OCI-M2 (cell line): ENCODE measurements around the gene PTPRC.

Experiments used
- DNase-seq: peaks from one replicate; lab custom pipeline; 2025; ENCODE audit not compliant: unreplicated experiment; lab: John Stamatoyannopoulos, UW

Gene PTPRC

DNA sequence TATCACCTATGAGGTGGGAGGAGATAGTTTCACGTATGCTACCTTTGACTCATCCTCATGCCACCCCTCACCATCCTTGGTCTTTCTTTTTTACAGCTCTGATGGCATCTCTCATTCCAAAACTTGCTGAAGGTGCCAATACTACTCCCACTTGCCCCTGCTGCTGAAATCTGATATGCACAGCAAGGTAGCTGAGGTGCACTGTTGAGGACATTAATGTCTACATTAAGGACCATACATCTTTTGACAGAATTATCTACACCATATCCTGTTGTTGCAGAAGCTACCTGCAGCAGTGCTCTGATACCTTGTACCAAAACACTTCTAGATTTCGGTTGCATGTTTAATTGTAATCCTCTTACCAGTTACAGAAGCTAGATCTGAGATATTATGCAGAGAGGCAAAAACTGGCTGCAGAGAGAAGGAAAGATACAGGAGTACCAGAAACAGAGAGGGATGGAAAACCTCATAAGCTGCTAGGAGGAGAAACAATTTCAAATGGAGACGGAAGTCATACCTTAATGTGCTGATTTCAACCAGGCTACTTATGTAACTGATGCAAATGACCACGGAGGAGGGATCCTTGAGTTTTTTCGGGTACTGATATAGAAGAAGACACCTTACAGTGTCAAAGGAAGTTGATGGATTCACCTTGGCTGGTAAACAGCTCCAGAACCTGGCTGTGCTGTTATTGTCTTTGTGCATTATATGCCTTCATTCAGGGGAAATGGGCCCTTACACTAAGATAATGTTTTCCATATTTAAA lies 19.3 kb upstream of the PTPRC start:
- DNase-seq: no peak

DNA sequence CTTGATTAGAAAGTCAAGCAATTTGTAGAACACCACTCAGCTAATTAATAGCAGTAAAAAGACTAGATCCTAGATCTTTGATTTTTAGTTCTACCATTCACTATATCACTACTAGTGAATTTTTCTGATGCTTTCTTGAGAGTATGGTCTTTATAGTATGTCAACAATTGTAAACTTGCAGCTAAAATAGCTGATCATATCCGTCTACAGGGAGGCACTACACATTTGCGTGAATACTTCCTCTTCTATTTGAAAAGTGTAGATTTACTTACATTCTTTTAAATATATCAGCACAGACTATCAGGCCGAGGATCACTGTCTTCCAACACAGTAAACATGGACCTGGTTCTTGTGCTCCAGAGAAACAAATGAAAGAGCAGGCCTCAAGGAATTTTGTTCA lies 18.6 kb upstream of the PTPRC start:
- DNase-seq: no peak

DNA sequence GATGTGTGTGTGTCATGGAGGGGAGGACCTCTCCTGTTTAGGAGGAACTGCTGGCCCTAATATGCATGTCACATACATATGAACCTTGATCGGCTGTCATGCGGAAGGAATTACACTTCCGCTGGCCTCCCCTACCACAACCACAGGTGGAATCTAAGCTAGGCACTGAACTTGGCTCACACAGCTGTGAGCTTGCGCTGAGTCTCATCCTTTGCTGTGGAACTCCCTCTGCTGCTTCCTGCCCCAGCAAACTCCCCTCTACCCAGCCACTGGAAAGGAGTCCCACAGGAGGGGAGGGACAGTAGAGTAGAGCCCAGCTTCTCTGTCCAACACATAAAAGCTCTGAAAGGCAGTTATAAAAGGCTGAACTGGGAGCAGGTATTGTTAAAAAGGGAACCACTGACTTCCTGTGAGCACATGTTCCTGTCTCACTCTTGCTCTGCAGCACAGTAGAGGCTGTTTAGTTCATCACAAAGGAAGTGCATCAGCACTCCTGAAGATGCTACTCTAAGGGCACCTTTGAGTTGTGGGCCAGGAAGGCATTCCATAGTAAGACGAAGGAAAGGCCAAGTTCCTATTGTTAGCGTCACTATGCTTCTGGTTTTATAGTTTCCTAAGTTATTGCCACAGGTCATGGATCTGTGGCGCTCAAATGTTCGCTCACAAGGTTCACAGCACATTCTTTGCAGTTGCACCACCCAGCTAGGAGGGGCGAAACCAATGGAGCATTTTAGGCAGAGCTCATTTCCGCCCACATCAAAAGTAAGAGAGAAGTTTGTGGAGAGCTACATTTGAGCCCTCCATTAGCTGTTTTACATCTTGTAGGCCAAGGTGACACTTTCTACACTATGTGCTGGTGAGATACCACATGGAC lies 17.7 kb upstream of the PTPRC start:
- no peak for DNase-seq

DNA sequence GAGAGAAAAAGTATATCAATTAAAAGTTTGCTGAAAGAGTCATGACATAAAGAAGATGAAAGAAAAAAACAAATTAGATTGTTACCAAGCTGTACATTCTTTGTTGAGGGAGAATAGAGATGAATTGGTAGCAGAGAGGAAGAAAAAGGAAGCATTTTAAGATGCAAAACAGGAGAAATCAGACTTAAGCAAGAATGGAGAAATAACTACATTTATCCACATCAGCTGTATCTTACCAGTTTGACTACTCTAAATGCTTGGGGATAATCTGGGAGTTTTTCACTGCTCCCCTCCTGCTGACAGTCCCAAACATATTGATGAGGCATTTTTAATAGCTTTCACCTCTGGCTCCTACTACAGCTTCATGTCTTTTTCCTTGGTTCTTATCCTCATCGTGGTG lies 16.8 kb upstream of the PTPRC start:
- DNase-seq: no peak

DNA sequence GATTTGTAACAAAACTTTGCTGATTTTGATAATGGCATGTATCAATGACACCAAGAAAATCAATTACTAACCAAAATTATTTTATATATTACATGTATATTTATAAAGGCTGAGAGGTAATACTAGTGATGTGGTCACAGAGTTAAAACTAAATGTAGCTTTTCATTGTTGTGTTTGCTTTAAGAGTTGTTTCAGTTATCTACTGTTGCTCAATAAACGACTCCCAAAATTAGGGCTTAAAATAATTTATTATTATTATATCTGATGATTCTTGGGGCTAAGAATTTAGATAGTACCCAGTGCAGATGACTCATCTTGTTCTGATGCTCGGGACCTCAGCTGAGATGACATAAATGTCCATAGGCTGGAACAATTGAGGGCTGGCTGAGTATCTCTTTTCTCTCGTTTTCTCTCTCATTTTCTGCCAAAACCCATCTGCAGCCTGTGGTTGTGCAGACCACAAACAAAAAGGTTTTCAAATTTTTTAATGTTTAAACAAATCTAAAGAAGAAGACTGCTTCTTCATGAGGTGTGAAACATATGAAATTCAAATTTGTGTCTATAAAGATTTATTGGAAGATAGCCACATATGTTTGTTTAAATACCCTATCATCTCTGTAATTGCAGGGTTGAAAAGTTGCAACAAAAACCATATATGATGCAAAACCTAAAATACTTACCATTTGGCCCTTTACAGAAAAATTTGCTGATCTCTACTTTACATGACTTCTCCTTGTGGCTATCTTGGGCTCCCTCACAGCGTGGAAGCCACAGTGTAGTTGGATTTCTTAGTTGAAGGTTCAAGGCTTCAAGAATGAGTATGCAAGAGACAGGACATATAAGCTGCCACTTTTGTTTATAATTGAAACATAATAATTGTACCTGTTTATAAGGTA lies 14.8 kb upstream of the PTPRC start:
- DNase-seq: no peak

DNA sequence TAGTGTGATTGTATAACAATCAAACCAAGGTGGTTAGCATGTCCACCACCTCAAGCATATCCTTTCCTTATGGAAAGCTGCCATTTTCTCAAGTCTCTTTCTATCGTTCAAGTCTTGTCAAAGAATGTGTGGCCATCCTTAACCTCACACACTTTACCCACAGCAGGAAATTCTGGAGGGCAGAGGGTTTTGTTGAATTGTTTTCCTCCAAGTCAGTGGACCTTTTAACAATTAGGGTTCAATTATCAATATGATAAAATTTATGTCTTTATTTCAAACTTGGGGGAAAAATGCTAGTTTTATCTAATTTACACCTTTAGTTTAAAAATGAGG lies 14.2 kb upstream of the PTPRC start:
- DNase-seq: no peak

DNA sequence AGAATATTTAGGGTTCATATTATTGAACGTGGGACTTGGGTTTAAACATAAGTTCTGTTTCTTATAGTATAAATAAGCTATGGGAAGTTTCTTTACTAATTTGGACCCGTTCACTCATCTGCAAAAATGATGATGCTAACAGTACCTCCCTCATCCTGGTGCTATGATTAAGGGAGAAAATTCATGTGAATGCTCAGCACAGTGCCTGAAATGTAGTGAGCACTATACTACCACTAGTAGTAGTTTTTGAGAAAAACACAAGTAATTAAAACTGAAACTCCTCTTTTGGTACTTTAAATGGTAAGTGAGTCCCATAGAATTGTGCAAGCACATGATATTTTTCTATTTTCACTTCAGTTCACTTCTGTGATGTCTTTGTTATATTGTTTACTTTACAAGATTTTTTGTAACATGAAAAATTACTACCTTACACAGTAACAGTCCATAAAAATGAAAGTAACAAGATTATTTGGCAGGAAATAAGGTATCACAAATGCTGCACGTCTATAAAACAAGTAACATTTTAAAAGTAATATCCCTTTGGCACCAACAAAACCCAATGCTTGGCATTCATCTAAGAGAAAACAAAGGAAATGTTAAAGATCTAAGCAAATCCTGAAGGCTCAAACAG lies 11.3 kb upstream of the PTPRC start:
- no peak for DNase-seq

DNA sequence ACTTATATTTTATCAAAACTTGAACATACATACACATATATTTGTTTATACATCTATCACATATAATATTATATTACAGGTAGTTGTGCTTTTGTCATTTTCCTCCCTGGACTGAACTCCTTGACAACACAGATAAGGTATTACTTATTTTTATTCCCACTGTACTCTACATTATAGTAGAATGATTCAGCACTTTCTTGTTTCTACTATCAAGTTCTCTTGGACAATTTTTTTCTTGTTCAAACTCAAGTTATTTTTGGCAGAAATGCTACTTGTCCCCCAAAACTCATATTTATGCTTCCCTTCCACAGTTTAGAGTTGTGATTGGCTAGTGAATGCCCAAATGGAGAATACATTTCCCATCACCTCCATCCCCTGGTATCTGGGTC lies 10.8 kb upstream of the PTPRC start:
- no peak for DNase-seq

DNA sequence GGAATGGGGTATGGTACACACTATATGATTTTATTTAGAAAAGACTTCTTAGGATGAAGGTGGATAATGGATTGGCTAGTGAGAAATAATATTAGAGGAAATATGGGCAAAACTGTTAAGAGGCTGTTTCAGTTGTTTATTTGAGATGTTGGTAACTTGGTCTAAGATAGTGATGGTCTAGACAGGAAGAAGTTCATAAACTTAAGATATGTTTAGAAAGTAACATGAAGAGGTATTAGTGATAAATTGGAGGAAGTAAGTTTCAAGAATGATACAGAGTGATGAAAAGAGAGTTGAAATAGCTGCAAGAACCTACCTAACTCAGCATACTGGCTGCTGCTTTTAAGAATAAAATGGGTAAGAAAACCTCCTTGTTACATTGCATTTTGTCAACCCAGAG lies 9.2 kb upstream of the PTPRC start:
- DNase-seq: no peak

DNA sequence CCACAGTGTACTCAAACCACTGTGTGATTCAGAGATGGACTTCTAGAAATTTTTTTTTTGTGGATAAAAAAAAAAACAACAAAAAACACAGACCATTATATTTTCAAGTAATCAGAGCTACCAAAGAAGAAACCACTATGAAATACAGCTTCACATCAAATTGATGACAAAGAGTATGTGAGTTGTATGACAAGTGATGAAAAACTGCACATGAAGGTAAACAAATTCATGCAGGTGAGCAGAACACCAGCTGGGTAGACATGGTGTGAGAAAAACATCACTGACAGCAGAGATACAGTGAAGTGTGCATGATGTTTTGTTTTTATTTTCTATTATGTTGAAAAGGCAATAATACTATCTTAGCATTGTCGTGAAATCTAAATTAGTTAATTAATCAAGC lies 8.0 kb upstream of the PTPRC start:
- no peak for DNase-seq

DNA sequence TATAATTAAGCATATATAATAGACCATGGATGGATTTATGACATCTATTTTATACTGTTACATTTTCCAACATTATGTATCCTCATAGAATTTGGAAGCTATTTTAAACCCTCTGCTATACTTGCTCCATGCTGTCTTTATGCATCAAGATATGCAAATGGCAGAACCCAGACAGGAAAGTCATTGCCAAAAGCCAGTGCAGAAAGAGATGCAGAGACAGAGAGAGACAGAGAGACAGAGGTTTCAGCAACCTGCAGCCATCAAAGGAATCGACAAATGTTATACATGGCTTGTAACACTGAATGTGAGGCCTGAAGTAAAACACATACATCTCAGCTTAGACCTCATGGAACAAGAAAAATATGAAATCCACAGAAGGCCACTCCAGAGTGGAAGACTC lies 7.5 kb upstream of the PTPRC start:
- no peak for DNase-seq

DNA sequence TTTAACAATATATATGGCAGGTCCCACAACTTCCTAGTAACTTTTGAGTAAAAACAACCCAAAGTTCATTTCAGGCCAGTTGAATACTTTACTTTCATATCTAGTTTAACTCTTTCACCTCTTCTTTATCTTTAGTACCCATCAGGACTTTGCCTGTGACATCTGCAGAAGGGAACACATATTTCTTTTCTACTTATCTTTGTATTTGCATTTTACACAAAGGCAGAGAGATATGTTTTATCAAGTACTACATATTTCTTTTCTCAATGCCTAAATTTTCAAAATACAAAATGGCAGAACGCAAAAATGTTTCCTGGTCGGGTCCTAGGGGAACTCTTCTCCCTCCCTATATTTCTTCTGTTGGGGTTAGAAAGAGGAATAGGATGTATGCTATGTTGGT lies 6.8 kb upstream of the PTPRC start:
- DNase-seq: no peak

DNA sequence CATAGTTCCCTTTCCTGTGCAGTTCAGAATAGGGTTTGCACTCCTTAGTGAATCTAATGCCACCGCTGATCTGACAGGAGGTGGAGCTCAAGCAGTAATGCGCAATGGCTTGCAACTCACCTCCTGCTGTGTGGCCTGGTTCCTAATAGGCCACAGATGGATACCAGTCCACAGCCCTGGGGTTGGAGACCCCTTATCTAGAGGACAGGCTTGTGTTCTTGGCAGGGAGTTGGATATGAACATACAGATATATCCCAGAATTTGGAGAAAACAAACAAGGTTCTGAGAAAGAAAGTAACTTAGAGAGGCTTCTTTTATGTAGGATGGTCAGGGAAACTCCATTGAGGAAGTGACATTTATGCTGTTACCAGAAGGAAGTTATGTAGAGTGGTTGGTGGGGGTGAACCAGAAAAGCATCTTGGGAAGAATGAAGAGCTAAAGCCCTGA lies 5.1 kb upstream of the PTPRC start:
- no peak for DNase-seq

DNA sequence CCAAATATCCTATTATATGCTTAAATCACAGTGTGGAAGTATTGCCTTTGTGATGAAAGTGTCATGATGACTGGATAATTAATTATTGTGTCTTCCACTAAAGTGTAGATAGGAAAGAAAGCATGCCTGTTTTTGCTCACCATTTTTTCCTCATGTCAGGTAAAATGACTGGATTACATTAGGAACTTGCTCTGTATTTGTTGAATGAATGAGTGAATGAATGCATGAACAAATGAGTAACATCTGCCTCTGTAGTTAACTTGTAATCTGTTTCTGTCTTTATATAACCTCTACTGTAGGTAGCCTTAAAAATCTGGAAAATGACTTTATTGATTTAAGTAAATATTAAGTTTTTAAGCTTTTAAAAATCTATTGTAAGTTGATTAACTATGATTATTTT lies 2.9 kb upstream of the PTPRC start:
- DNase-seq: no peak

DNA sequence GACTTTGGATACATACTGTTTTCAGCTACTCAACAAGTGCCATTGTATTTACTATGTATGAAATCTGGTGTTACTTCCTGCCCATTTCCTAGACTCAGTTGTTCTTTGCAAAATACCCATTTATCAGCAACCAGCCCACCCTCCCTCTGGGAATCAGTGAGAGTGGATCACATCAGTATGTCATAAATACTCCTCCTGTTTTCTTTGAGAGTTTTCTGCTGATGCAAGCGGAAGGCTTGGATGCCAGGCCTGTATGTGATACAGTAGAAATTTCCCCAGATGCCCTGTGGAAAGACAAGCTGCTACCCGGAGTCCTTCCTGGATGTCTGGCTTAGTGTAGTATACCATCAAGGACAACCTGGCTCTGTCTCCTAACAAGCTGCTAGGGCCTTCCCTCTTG lies 2.4 kb upstream of the PTPRC start:
- no peak for DNase-seq

DNA sequence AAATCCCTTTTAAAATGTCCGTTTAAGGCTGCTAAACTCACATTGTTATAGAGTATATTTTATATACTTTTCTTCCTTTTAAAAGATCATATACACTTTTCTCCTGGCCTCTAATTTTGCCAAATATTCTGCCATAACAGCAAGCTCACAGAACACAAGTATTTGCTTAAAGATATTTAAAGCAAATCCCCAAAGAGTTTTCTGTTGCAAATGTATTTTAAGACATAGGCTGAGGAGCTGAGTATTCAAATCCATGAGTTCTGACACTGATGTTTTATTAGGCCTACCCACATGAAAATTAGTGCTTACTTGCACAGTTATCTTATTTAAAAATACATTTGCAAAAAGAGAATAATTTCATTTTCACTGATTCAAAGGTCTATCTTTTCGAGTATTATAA lies 1.7 kb upstream of the PTPRC start:
- DNase-seq: no peak

DNA sequence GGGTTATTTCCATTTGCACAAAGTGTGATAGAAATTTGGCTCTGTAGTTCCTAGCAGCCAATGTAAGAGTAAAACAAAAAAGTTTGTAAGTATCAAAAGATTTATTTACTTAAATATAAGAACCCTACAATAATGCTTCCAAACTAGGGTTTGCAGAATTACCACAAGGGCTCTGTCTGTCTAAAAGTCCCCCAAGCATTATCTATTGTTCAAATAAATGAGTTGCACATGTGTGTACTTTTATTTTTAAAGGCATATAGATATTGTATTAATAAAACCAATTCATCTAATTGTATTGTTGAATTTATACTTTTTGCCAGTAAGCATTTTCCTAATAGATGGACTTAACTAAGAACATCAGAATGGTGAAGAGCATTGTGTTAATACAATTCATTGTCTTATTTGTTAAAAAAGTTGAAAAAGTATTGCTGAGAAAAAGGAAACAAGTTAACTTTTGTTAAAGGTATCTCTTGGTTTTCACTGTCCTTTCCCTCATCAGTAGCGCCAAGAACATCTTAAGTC lies 863 bp upstream of the PTPRC start:
- DNase-seq: no peak

DNA sequence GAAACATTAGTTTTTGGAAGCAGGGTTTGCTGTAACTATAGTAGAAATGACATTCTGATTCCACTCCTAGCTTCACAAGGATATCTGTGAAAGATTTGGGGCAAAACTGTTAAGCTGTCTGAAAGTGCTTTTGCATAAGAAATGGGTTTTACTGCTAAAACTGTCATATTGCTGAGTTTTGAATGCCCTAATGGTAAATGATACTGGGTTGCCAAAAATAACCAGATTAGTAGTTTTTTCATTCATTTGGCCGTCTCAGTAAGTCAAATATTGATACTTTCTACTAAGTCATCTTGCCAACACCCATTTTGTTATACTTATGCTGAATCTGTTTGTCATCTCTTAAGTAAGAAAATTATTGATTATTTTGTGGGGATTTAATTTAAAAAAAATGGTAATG lies 399 bp upstream of the PTPRC start:
- no peak for DNase-seq

DNA sequence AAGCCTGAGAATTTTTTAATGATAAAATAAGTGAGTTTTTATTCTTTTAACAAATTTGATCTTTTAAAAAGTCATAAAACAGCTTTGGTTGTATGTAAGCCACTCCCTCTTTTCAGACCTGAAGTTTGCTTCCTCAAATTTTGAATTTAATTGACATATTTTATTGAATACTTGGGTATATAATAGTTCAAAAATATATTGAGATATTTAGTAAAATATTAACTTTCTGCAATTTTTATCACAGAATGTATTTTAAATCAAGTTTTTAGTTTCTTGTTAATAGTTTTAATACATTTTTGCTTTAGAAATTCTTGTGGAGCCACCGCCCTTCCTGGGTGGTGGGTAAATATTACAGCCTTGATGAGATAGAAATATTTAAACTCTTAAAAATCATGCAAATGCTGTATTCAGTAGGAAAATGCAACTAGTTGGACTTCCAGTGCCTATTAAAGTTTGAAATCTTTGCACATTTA lies 867 bp downstream of the PTPRC start:
- no peak for DNase-seq

DNA sequence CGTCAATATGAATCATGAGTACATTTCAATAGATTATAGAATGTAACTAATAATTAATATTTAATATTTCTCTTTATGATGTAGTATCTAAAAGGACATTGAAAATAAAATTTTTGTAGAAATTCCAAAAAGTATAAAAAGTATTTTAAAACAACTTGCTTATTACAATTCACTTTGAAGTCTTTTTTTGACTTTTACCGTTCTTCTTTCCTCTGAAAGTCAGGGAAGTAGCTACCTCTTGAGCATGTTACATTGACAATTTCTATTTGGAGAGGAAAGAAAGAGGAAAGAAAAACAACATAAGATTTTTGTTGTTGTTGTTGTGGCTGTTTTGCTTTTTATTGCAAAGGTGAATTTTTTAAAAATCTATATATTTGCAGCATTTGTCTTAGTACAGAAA lies 1.3 kb downstream of the PTPRC start:
- no peak for DNase-seq

DNA sequence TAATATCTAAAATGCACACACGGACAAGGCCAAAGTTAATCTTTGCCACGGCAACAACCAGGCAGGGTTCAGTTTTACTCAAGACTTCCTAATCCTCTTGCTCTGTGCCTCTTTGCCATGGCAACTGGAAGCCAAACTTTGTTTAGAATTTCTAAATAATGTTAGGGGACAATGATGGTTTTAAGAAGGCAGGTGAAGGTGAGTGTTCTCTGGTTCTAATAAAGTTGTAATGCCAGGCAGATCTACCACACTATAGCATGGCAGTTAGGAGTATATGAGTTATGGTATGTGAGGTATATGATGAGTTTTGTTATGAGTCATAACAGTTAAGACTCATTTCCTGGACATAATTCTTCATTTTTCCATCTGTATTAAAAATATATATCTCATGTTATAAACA lies 2.7 kb downstream of the PTPRC start:
- DNase-seq: no peak
